GM23338 (cell line): Measurements from ENCODE around the gene ATP2A3. TPM values are rescaled to one million over a fixed set of nuclear protein-coding genes. Genes with fewer than 3 reads are reported as not detected.

ENCODE experiments used
- CREB1 ChIP-seq: fragments of 250-450 bp; sonication (Bioruptor Pico); IDR thresholded peaks from 2 replicates; pipeline ENCODE4 v1.5.0; 2020; ENCODE audit warnings: low read depth, mild to moderate bottlenecking, moderate library complexity
- EZH2 ChIP-seq: fragments of 200-600 bp; sonication (generic); IDR thresholded peaks from one replicate; pipeline ENCODE4 v1.8.0; 2017; ENCODE audit warnings: antibody characterized with exemption, mild to moderate bottlenecking, low read depth; ENCODE audit not compliant: unreplicated experiment
- EZH2phosphoT487 ChIP-seq: fragments of 200-600 bp; sonication (generic); IDR thresholded peaks from one replicate; pipeline ENCODE4 v1.8.1; 2018; ENCODE audit warnings: antibody characterized with exemption; ENCODE audit not compliant: unreplicated experiment
- JUNB ChIP-seq: IDR thresholded peaks from one replicate; pipeline ENCODE4 v1.6.1; 2016; ENCODE audit warnings: antibody characterized with exemption; ENCODE audit not compliant: unreplicated experiment
- NANOG ChIP-seq: IDR thresholded peaks from 2 replicates; pipeline ENCODE4 v1.6.1; 2016; ENCODE audit warnings: antibody characterized with exemption, borderline replicate concordance
- POLR2AphosphoS5 ChIP-seq: IDR thresholded peaks from 2 replicates; pipeline ENCODE4 v1.6.1; 2016; ENCODE audit warnings: antibody characterized with exemption, low read depth
- STAT1 ChIP-seq: IDR thresholded peaks from one replicate; pipeline ENCODE4 v1.6.1; 2016; ENCODE audit warnings: antibody characterized with exemption; ENCODE audit not compliant: unreplicated experiment
- ZNF114 ChIP-seq: fragments of 250-450 bp; sonication (Bioruptor Pico); IDR thresholded peaks from 2 replicates; pipeline ENCODE4 v1.5.0; 2020; ENCODE audit warnings: mild to moderate bottlenecking, moderate library complexity
- ZNF331 ChIP-seq: fragments of 250-450 bp; sonication (Bioruptor Pico); IDR thresholded peaks from 2 replicates; pipeline ENCODE4 v1.5.0; 2020; ENCODE audit warnings: low read depth, mild to moderate bottlenecking, moderate library complexity
- polyA plus RNA-seq: library from polyadenylated mRNA; unstranded; fragments of >200 nt; fragmentation: Nextera tagmentation; extraction: Ambion mirVana; gene quantifications from 2 replicates; pipeline ENCODE4 v1.2.1, GENCODE V29; 2016
- total RNA-seq: library from RNA; depleted of rRNA; stranded (reverse); fragments of >200 nt; shearing (Covaris generic); gene quantifications from 2 replicates; pipeline ENCODE4 v1.2.3, GENCODE V29; 2014
- TF ChIP-seq, protein P1 (sequence below): fragments of 250-450 bp; sonication (Bioruptor Pico); IDR thresholded peaks from 2 replicates; pipeline ENCODE4 v1.5.0; 2020; ENCODE audit warnings: mild to moderate bottlenecking, moderate library complexity
- TF ChIP-seq, protein P2 (sequence below): IDR thresholded peaks from 2 replicates; pipeline ENCODE4 v1.6.1; 2016; ENCODE audit warnings: antibody characterized with exemption
- TF ChIP-seq, protein P3 (sequence below): IDR thresholded peaks from one replicate; pipeline ENCODE4 v1.6.1; 2018; ENCODE audit warnings: antibody characterized with exemption; ENCODE audit not compliant: unreplicated experiment

The ATP2A3 gene
- total and polyA plus RNA-seq, 2 experiments from 2014 or later = 9.6 to 35.2 TPM

DNA sequence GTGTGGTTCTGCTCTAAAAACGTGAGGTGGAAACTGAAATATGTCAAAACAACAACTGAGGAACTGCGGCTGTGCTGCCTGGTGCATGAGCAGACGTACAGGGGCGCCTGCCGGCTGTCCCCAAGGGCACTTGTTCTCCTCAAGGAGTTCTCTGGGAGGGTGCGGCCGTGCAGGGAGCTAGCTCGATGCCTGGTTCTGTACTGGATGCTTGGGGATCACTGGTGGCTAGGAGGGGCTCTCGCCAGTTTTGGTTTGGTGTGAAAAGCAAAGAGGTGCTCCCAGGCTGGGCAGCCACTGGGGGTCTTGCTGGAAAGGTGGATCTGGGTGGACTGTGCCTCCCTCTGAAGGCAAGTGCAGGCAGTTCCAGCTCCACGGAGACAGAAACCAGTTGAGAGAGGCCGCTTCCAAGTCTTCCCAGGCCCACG lies 41.9 kb upstream of the ATP2A3 start (continued):
- TF ChIP-seq, protein P1, sequence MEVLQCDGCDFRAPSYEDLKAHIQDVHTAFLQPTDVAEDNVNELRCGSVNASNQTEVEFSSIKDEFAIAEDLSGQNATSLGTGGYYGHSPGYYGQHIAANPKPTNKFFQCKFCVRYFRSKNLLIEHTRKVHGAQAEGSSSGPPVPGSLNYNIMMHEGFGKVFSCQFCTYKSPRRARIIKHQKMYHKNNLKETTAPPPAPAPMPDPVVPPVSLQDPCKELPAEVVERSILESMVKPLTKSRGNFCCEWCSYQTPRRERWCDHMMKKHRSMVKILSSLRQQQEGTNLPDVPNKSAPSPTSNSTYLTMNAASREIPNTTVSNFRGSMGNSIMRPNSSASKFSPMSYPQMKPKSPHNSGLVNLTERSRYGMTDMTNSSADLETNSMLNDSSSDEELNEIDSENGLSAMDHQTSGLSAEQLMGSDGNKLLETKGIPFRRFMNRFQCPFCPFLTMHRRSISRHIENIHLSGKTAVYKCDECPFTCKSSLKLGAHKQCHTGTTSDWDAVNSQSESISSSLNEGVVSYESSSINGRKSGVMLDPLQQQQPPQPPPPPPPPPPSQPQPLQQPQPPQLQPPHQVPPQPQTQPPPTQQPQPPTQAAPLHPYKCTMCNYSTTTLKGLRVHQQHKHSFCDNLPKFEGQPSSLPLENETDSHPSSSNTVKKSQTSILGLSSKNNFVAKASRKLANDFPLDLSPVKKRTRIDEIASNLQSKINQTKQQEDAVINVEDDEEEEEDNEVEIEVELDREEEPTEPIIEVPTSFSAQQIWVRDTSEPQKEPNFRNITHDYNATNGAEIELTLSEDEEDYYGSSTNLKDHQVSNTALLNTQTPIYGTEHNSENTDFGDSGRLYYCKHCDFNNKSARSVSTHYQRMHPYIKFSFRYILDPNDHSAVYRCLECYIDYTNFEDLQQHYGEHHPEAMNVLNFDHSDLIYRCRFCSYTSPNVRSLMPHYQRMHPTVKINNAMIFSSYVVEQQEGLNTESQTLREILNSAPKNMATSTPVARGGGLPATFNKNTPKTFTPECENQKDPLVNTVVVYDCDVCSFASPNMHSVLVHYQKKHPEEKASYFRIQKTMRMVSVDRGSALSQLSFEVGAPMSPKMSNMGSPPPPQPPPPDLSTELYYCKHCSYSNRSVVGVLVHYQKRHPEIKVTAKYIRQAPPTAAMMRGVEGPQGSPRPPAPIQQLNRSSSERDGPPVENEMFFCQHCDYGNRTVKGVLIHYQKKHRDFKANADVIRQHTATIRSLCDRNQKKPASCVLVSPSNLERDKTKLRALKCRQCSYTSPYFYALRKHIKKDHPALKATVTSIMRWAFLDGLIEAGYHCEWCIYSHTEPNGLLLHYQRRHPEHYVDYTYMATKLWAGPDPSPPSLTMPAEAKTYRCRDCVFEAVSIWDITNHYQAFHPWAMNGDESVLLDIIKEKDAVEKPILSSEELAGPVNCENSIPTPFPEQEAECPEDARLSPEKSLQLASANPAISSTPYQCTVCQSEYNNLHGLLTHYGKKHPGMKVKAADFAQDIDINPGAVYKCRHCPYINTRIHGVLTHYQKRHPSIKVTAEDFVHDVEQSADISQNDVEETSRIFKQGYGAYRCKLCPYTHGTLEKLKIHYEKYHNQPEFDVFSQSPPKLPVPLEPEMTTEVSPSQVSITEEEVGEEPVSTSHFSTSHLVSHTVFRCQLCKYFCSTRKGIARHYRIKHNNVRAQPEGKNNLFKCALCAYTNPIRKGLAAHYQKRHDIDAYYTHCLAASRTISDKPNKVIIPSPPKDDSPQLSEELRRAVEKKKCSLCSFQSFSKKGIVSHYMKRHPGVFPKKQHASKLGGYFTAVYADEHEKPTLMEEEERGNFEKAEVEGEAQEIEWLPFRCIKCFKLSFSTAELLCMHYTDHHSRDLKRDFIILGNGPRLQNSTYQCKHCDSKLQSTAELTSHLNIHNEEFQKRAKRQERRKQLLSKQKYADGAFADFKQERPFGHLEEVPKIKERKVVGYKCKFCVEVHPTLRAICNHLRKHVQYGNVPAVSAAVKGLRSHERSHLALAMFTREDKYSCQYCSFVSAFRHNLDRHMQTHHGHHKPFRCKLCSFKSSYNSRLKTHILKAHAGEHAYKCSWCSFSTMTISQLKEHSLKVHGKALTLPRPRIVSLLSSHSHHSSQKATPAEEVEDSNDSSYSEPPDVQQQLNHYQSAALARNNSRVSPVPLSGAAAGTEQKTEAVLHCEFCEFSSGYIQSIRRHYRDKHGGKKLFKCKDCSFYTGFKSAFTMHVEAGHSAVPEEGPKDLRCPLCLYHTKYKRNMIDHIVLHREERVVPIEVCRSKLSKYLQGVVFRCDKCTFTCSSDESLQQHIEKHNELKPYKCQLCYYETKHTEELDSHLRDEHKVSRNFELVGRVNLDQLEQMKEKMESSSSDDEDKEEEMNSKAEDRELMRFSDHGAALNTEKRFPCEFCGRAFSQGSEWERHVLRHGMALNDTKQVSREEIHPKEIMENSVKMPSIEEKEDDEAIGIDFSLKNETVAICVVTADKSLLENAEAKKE (CRISPR knock-in tag) = no peak
- no peak for TF ChIP-seq EZH2
- TF ChIP-seq POLR2AphosphoS5 = no peak
- no peak for TF ChIP-seq CREB1
- TF ChIP-seq STAT1 = no peak
- no peak for TF ChIP-seq ZNF331 (CRISPR knock-in tag)
- TF ChIP-seq NANOG = no peak
- no peak for TF ChIP-seq ZNF114
- TF ChIP-seq, protein P2, sequence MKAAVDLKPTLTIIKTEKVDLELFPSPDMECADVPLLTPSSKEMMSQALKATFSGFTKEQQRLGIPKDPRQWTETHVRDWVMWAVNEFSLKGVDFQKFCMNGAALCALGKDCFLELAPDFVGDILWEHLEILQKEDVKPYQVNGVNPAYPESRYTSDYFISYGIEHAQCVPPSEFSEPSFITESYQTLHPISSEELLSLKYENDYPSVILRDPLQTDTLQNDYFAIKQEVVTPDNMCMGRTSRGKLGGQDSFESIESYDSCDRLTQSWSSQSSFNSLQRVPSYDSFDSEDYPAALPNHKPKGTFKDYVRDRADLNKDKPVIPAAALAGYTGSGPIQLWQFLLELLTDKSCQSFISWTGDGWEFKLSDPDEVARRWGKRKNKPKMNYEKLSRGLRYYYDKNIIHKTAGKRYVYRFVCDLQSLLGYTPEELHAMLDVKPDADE = no peak
- TF ChIP-seq JUNB = no peak
- TF ChIP-seq, protein P3, sequence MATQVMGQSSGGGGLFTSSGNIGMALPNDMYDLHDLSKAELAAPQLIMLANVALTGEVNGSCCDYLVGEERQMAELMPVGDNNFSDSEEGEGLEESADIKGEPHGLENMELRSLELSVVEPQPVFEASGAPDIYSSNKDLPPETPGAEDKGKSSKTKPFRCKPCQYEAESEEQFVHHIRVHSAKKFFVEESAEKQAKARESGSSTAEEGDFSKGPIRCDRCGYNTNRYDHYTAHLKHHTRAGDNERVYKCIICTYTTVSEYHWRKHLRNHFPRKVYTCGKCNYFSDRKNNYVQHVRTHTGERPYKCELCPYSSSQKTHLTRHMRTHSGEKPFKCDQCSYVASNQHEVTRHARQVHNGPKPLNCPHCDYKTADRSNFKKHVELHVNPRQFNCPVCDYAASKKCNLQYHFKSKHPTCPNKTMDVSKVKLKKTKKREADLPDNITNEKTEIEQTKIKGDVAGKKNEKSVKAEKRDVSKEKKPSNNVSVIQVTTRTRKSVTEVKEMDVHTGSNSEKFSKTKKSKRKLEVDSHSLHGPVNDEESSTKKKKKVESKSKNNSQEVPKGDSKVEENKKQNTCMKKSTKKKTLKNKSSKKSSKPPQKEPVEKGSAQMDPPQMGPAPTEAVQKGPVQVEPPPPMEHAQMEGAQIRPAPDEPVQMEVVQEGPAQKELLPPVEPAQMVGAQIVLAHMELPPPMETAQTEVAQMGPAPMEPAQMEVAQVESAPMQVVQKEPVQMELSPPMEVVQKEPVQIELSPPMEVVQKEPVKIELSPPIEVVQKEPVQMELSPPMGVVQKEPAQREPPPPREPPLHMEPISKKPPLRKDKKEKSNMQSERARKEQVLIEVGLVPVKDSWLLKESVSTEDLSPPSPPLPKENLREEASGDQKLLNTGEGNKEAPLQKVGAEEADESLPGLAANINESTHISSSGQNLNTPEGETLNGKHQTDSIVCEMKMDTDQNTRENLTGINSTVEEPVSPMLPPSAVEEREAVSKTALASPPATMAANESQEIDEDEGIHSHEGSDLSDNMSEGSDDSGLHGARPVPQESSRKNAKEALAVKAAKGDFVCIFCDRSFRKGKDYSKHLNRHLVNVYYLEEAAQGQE = no peak
- no peak for TF ChIP-seq EZH2phosphoT487
